Glutamatergic neuron (in vitro differentiated cells): ENCODE data around the gene CTAGE1. TPM values are rescaled to one million over a fixed set of nuclear protein-coding genes. Genes with fewer than 3 reads are reported as not detected.

Experiments
- DNase-seq: peaks from one replicate; pipeline ENCODE4 v3.0.0; 2022
- H3K27ac Mint-ChIP-seq: one replicate; pipeline ENCODE4 v1.8.0; 2020; ENCODE audit warnings: mild to moderate bottlenecking, mixed read lengths, inconsistent platforms; ENCODE audit not compliant: unreplicated experiment
- H3K27me3 Mint-ChIP-seq: one replicate; pipeline ENCODE4 v1.8.0; 2020; ENCODE audit warnings: mild to moderate bottlenecking, moderate library complexity, mixed read lengths, inconsistent platforms; ENCODE audit not compliant: unreplicated experiment
- H3K36me3 Mint-ChIP-seq: one replicate; pipeline ENCODE4 v1.8.0; 2020; ENCODE audit warnings: mild to moderate bottlenecking, mixed read lengths, inconsistent platforms; ENCODE audit not compliant: unreplicated experiment
- H3K4me1 Mint-ChIP-seq: one replicate; pipeline ENCODE4 v1.8.0; 2020; ENCODE audit warnings: mild to moderate bottlenecking, low read depth, mixed read lengths, inconsistent platforms; ENCODE audit not compliant: unreplicated experiment
- H3K4me3 Mint-ChIP-seq: one replicate; pipeline ENCODE4 v1.8.0; 2020; ENCODE audit warnings: mild to moderate bottlenecking, mixed read lengths, inconsistent platforms; ENCODE audit not compliant: unreplicated experiment
- H3K9me3 Mint-ChIP-seq: one replicate; pipeline ENCODE4 v1.8.0; 2020; ENCODE audit warnings: mild to moderate bottlenecking, moderate library complexity, mixed read lengths, inconsistent platforms; ENCODE audit not compliant: unreplicated experiment
- total RNA-seq: library from RNA; stranded (reverse); fragmentation: NEBNext Ultra II Directional; extraction: Animal tissue kit (Norgen Biotek cat#: 25700); gene quantifications from one replicate; pipeline ENCODE4 v1.2.1, GENCODE V29; 2021; ENCODE audit not compliant: unreplicated experiment
- TF ChIP-seq, protein P1 (sequence below): fragments of 200-600 bp; sonication (generic); IDR thresholded peaks from one replicate; pipeline ENCODE4 v1.5.0; 2021; ENCODE audit not compliant: partially characterized antibody, unreplicated experiment

Gene CTAGE1
- total RNA-seq, 1 donor from 2014 or later = not detected

DNA sequence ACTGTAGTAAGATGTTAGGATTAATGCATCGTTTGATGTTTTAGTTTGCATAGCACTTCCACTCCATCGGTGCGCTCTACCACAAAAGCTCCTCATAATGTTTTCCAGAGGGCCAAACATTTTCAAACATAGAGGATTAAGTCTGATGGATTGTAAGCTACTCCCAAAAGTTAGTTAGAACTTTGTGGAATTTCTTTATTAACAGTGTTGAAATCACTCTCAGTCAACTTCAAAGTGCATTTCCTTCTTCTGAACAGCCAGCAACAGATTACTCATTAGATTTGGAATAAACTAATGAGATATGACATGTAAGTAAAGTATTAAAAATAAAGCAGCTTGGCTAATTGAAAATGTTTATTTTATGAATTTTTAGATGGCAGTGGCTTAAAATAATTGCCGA, 30.1 kb upstream of the CTAGE1 start:
- H3K27ac Mint-ChIP-seq = no peak overlapping the region
- DNase-seq = no peak
- TF ChIP-seq, protein P1, sequence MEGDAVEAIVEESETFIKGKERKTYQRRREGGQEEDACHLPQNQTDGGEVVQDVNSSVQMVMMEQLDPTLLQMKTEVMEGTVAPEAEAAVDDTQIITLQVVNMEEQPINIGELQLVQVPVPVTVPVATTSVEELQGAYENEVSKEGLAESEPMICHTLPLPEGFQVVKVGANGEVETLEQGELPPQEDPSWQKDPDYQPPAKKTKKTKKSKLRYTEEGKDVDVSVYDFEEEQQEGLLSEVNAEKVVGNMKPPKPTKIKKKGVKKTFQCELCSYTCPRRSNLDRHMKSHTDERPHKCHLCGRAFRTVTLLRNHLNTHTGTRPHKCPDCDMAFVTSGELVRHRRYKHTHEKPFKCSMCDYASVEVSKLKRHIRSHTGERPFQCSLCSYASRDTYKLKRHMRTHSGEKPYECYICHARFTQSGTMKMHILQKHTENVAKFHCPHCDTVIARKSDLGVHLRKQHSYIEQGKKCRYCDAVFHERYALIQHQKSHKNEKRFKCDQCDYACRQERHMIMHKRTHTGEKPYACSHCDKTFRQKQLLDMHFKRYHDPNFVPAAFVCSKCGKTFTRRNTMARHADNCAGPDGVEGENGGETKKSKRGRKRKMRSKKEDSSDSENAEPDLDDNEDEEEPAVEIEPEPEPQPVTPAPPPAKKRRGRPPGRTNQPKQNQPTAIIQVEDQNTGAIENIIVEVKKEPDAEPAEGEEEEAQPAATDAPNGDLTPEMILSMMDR = no peak
- peaks cover 8% of the 10 kb centered on the region for H3K9me3 Mint-ChIP-seq
- H3K4me3 Mint-ChIP-seq = no peak overlapping the region
- peaks cover 12% of the 10 kb centered on the region for H3K36me3 Mint-ChIP-seq
- H3K4me1 Mint-ChIP-seq = no peaks in the 10 kb centered on the region
- H3K27me3 Mint-ChIP-seq = no peaks in the 10 kb centered on the region

DNA sequence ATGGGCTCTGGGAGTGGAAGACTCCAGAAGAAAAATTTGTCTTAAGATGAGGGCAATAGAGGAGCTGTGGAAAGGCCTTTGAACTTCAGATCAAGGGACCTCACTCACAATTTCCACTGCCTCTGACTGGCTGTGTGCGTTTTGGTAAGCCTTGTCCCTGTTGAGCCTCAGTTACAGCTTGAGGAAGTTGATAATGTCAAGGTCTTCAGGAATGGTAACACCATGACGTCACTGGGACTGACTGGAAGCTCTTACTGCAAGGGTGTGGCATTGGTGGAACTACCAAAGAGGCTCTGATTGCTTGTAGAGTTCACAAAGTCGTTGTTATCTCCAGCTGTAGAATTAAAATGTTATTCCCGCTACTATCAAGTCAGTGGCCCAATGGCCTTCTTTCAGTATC, 29.2 kb upstream of the CTAGE1 start:
- DNase-seq = no peak
- Mint-ChIP-seq H3K9me3 (peaks cover 7% of the 10 kb centered on the region), H3K27me3 (no peaks in the 10 kb centered on the region), H3K27ac (no peak overlapping the region), H3K4me1 (no peaks in the 10 kb centered on the region), H3K4me3 (no peak overlapping the region), H3K36me3 (peaks cover 12% of the 10 kb centered on the region)
- TF ChIP-seq, protein P1 = no peak

DNA sequence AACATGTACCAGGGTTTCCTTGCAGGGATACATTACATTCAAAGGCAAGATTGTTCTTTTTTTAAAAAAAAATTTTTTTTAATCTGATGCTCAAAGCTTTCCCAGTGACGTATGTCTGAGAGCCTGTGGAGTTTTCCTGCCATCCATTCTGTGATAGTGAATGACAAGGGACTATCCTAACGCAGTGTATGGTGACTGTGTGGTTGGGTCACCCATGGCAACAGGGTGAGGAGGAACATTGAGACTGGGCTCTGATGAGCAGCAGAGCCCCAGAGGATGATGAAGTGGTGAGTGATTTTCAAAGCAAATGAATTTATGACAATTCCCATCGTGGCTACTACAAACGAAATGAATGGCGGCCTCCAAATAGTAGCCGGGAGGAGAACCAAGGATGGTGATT, 28.6 kb upstream of the CTAGE1 start:
- Mint-ChIP-seq H3K27ac (no peak overlapping the region), H3K9me3 (peaks cover 7% of the 10 kb centered on the region), H3K4me3 (no peak overlapping the region), H3K27me3 (no peaks in the 10 kb centered on the region), H3K36me3 (peaks cover 12% of the 10 kb centered on the region), H3K4me1 (no peaks in the 10 kb centered on the region)
- DNase-seq = no peak
- TF ChIP-seq, protein P1 = no peak

DNA sequence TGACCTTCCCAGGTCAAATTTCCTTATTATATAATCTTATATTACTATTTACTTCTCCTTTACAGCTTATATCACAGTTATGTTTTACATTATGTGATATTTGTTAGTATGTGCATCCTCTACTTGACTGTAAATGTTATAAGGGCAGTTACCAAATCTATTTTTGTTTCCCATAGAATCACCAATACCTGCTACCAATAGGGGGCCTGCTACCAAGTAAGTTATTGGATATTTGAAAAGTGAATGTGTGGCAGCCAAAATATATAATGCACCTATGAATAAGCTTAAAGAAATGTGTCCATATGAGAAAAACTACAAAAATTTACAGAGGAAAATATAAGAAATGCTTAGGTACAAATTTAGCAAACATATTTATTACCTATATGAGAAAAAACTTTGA, 23.9 kb upstream of the CTAGE1 start:
- Mint-ChIP-seq H3K9me3 (peaks cover 2% of the 10 kb centered on the region), H3K36me3 (no peaks in the 10 kb centered on the region), H3K27me3 (peaks cover 2% of the 10 kb centered on the region), H3K27ac (no peak overlapping the region), H3K4me1 (no peaks in the 10 kb centered on the region), H3K4me3 (no peak overlapping the region)
- TF ChIP-seq, protein P1 = no peak
- DNase-seq = no peak

DNA sequence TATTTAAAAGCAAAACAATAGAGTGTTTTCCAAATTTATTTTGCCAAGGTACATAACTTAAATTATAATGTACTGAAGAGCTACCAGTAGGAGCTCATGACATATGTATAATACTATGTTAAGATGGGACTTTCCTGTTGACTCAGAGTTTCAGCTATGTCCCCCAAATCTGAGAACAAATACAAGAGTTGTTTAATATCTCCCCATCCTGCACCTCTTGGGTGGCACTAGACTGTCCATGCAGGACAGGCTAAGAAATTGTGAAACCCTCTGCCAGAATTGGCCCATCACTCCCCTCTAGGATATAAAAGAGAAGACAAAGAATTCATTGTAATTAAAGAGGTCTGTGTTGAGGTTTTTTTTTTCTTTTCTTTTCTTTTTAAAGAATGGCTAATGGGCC, 21.7 kb upstream of the CTAGE1 start:
- TF ChIP-seq, protein P1 = no peak
- no peak overlapping the region for H3K4me3 Mint-ChIP-seq
- H3K4me1 Mint-ChIP-seq = peaks cover 2% of the 10 kb centered on the region
- H3K36me3 Mint-ChIP-seq = no peaks in the 10 kb centered on the region
- DNase-seq = no peak
- H3K27ac Mint-ChIP-seq = no peak overlapping the region
- peaks cover 2% of the 10 kb centered on the region for H3K27me3 Mint-ChIP-seq
- no peaks in the 10 kb centered on the region for H3K9me3 Mint-ChIP-seq
